GM10266 (cell line): Measurements from ENCODE around the gene EHHADH.

Source experiments
- DNase-seq: peaks from one replicate; pipeline ENCODE4 v3.0.0; 2012; ENCODE audit errors: extremely low spot score
- CTCF ChIP-seq: IDR thresholded peaks from 2 replicates; pipeline ENCODE4 v1.5.1; 2012; ENCODE audit warnings: mild to moderate bottlenecking, low read depth; ENCODE audit not compliant: control insufficient read depth, insufficient read depth; ENCODE audit errors: missing control alignments

Gene EHHADH

GRCh38 chr3:185280572-185281365, 26.9 kb upstream of the EHHADH start:
- TF ChIP-seq CTCF, result peak; percentile 70
- DNase-seq, result peak; percentile 66

GRCh38 chr3:185279587-185280138, 25.8 kb upstream of the EHHADH start:
- no peak for TF ChIP-seq CTCF
- DNase-seq, result no peak

GRCh38 chr3:185276415-185276814, 22.6 kb upstream of the EHHADH start:
- DNase-seq, result no peak
- no peak for TF ChIP-seq CTCF

GRCh38 chr3:185272033-185272432, 18.2 kb upstream of the EHHADH start:
- DNase-seq, result no peak
- TF ChIP-seq CTCF, result no peak

GRCh38 chr3:185270956-185271332, 17.1 kb upstream of the EHHADH start:
- no peak for DNase-seq
- TF ChIP-seq CTCF, result no peak

- peak; percentile 57 for TF ChIP-seq CTCF
- peak; percentile 56 for DNase-seq
Observed at GRCh38 chr3:185270262-185270955, 16.6 kb upstream of the EHHADH start.

GRCh38 chr3:185268194-185268962, 14.5 kb upstream of the EHHADH start:
- TF ChIP-seq CTCF, result no peak
- no peak for DNase-seq
